Stimulated activated CD8-positive, alpha-beta memory T cell treated with anti-CD3 and anti-CD28 coated beads, Interleukin-15, amount 100 ng/mL, for 1 hour (primary cell): ENCODE measurements around the gene RPL11.
A peak's percentile ranks its signal among the peaks of the same experiment; 100 is the strongest.
"Not testable (repeated sequence)": the region's sequence is repeated elsewhere in the genome, so short reads cannot be mapped to it uniquely, and the experiment has no call there.

Source experiments
- DNase-seq: peaks from one replicate; pipeline ENCODE4 v3.0.0-alpha.2; 2020; ENCODE audit warnings: low read depth

The RPL11 gene

GRCh38 chr1:23691499-23692307, at the start of gene RPL11:
Gene RPL11, plus strand, starts transcription at chr1:23691806. Its CDS starts 18 bp downstream, at chr1:23691824.
- DNase-seq = peak; percentile 71

- no peak for DNase-seq
These were observed 47.7 kb upstream of the RPL11 start for GRCh38 chr1:23643736-23644554.

GRCh38 chr1:23644555-23644866, 47.1 kb upstream of the RPL11 start:
- no peak for DNase-seq

GRCh38 chr1:23645338-23645737, 46.3 kb upstream of the RPL11 start:
- DNase-seq = no peak

- DNase-seq = no peak
These were observed 45.5 kb upstream of the RPL11 start for GRCh38 chr1:23646091-23646490.

- no peak for DNase-seq
These were observed 45.1 kb upstream of the RPL11 start for GRCh38 chr1:23646541-23646940.

GRCh38 chr1:23648576-23648975, 43.0 kb upstream of the RPL11 start:
- DNase-seq = no peak

- not testable (repeated sequence) for DNase-seq
These were observed 42.4 kb upstream of the RPL11 start for GRCh38 chr1:23649157-23649556.

GRCh38 chr1:23650344-23650990, 41.1 kb upstream of the RPL11 start:
- no peak for DNase-seq

GRCh38 chr1:23651069-23651808, 40.4 kb upstream of the RPL11 start:
- DNase-seq = no peak

GRCh38 chr1:23657659-23658275, 33.8 kb upstream of the RPL11 start:
- no peak for DNase-seq

- no peak for DNase-seq
These were observed 30.9 kb upstream of the RPL11 start for GRCh38 chr1:23660671-23661070.

GRCh38 chr1:23661887-23662286, 29.7 kb upstream of the RPL11 start:
- DNase-seq = no peak

GRCh38 chr1:23664837-23665795, 26.5 kb upstream of the RPL11 start:
- DNase-seq = no peak

- no peak for DNase-seq
These were observed 24.2 kb upstream of the RPL11 start for GRCh38 chr1:23667411-23667810.

- no peak for DNase-seq
These were observed 20.9 kb upstream of the RPL11 start for GRCh38 chr1:23670709-23671108.

- DNase-seq = no peak
These were observed 18.4 kb upstream of the RPL11 start for GRCh38 chr1:23673086-23673813.

GRCh38 chr1:23679815-23680214, 11.8 kb upstream of the RPL11 start:
- no peak for DNase-seq

- DNase-seq = no peak
These were observed 8.7 kb upstream of the RPL11 start for GRCh38 chr1:23682946-23683345.

GRCh38 chr1:23684415-23684814, 7.2 kb upstream of the RPL11 start:
- no peak for DNase-seq
